IMR-90 (cell line): ENCODE measurements around the gene DAGLA. TPM values are rescaled to one million over a fixed set of nuclear protein-coding genes. Genes with fewer than 3 reads are reported as not detected.

ENCODE experiments used
- ATAC-seq: fragments of 200-7000 bp; cut with Tn5 transposase; 2 replicates; pipeline ENCODE4 v1.9.1; 2020; ENCODE audit warnings: low read depth, mild to moderate bottlenecking, moderate library complexity
- BruUV-seq: library from RNA; stranded (reverse); fragments of 400-500 nt; replicated peaks from 2 replicates; lab custom pipeline; 2021; lab: Mats Ljungman, UMichigan
- CTCF ChIA-PET: fragments of 300-600 bp; formaldehyde crosslinking; extraction: SDS; loops from one replicate; lab custom pipeline; 2021; ENCODE audit warnings: antibody characterized with exemption; lab: Yijun Ruan, JAX
- POLR2A ChIA-PET: fragments of 300-600 bp; sonication (Branson Sonifier 250); formaldehyde crosslinking; loops from one replicate; lab custom pipeline; 2022; ENCODE audit warnings: antibody characterized with exemption; ENCODE audit not compliant: unreplicated experiment; lab: Charles Lee
- DNase-seq: peaks from one replicate; pipeline ENCODE4 v3.0.0; 2013
- H2AFZ ChIP-seq: replicated peaks from 2 replicates; pipeline ENCODE3; 2013; ENCODE audit warnings: low read length, mild to moderate bottlenecking; ENCODE audit not compliant: poor library complexity
- H2AK5ac ChIP-seq: 2 replicates; pipeline ENCODE4 v1.6.1; 2013; ENCODE audit warnings: low read depth, low read length, inconsistent platforms
- H2AK9ac ChIP-seq: replicated peaks from 2 replicates; pipeline ENCODE3; 2013; ENCODE audit warnings: mild to moderate bottlenecking, low read depth, low read length, moderate library complexity; ENCODE audit not compliant: poor library complexity
- H2BK120ac ChIP-seq: 2 replicates; pipeline ENCODE4 v1.6.1; 2013; ENCODE audit warnings: low read depth, low read length, inconsistent platforms
- H2BK15ac ChIP-seq: 3 replicates; pipeline ENCODE4 v1.6.1; 2013; ENCODE audit warnings: low read depth, low read length, inconsistent platforms
- H2BK20ac ChIP-seq: 2 replicates; pipeline ENCODE4 v1.6.1; 2013; ENCODE audit warnings: low read depth, mild to moderate bottlenecking, inconsistent platforms, low read length, moderate library complexity
- H2BK5ac ChIP-seq: 2 replicates; pipeline ENCODE4 v1.6.1; 2013; ENCODE audit warnings: mild to moderate bottlenecking, low read depth, low read length, inconsistent platforms; ENCODE audit not compliant: poor library complexity, severe bottlenecking
- H3K14ac ChIP-seq: replicated peaks from 2 replicates; pipeline ENCODE4 v1.6.1; 2013; ENCODE audit warnings: low read depth, low read length, inconsistent platforms
- H3K18ac ChIP-seq: 2 replicates; pipeline ENCODE4 v1.6.1; 2013; ENCODE audit warnings: low read depth, low read length, control low read depth
- H3K23ac ChIP-seq: 2 replicates; pipeline ENCODE4 v1.6.1; 2013; ENCODE audit warnings: low read depth, low read length, inconsistent platforms
- H3K27ac ChIP-seq: 2 replicates; pipeline ENCODE4 v1.5.1; 2013; ENCODE audit warnings: mild to moderate bottlenecking, control low read depth, low read length; ENCODE audit not compliant: insufficient read depth
- H3K27me3 ChIP-seq: 2 replicates; pipeline ENCODE4 v1.6.1; 2013; ENCODE audit warnings: low read length; ENCODE audit not compliant: control insufficient read depth, insufficient read depth
- H3K36me3 ChIP-seq: 2 replicates; pipeline ENCODE4 v1.6.1; 2013; ENCODE audit warnings: low read length, mixed read lengths; ENCODE audit not compliant: control insufficient read depth, insufficient read depth
- H3K4ac ChIP-seq: 2 replicates; pipeline ENCODE4 v1.6.1; 2013; ENCODE audit warnings: low read depth, low read length, inconsistent platforms
- H3K4me1 ChIP-seq: 2 replicates; pipeline ENCODE4 v1.6.1; 2013; ENCODE audit warnings: low read length, mixed read lengths; ENCODE audit not compliant: control insufficient read depth, insufficient read depth
- H3K4me2 ChIP-seq: 2 replicates; pipeline ENCODE4 v1.6.1; 2013; ENCODE audit warnings: low read depth, mild to moderate bottlenecking, control low read depth, low read length, moderate library complexity
- H3K4me3 ChIP-seq: 2 replicates; pipeline ENCODE4 v1.5.1; 2013; ENCODE audit warnings: low read depth, mild to moderate bottlenecking, control low read depth, low read length, moderate library complexity; ENCODE audit not compliant: insufficient read depth
- H3K56ac ChIP-seq: 2 replicates; pipeline ENCODE4 v1.6.1; 2013; ENCODE audit warnings: low read length, inconsistent platforms; ENCODE audit not compliant: insufficient read depth; ENCODE audit errors: extremely low read depth
- H3K79me1 ChIP-seq, 2 experiments: 2 replicates each; pipeline ENCODE4 v1.6.1; 2013; ENCODE audit warnings: low read length in 2 of 2, inconsistent platforms in 1 of 2, low read depth in 1 of 2
- H3K9ac ChIP-seq: 2 replicates; pipeline ENCODE4 v1.6.1; 2013; ENCODE audit warnings: low read depth, low read length, control low read depth
- H3K9me1 ChIP-seq: 2 replicates; pipeline ENCODE4 v1.6.1; 2013; ENCODE audit warnings: low read length, inconsistent platforms; ENCODE audit not compliant: insufficient read depth
- H3K9me3 ChIP-seq: 2 replicates; pipeline ENCODE4 v1.6.1; 2013; ENCODE audit warnings: low read length; ENCODE audit not compliant: control insufficient read depth, insufficient read depth
- H4K20me1 ChIP-seq: 2 replicates; pipeline ENCODE4 v1.6.1; 2013; ENCODE audit warnings: low read length, inconsistent platforms; ENCODE audit not compliant: insufficient read depth
- H4K5ac ChIP-seq: 2 replicates; pipeline ENCODE4 v1.6.1; 2013; ENCODE audit warnings: mild to moderate bottlenecking, low read depth, low read length, control low read depth
- H4K8ac ChIP-seq, 2 experiments: 2 replicates each; pipeline ENCODE4 v1.6.1; 2013; ENCODE audit warnings: low read depth in 2 of 2, low read length in 2 of 2, control low read depth in 1 of 2, inconsistent platforms in 1 of 2
- H4K91ac ChIP-seq: 2 replicates; pipeline ENCODE4 v1.6.1; 2013; ENCODE audit warnings: low read depth, low read length, inconsistent platforms; ENCODE audit not compliant: insufficient read depth
- BHLHE40 ChIP-seq: fragments of 150-350 bp; IDR thresholded peaks from 2 replicates; pipeline ENCODE4 v1.6.1; 2016; ENCODE audit warnings: mild to moderate bottlenecking, low read depth, low read length
- FOS ChIP-seq: fragments of 150-350 bp; IDR thresholded peaks from 2 replicates; pipeline ENCODE4 v1.6.1; 2016; ENCODE audit warnings: low read depth, low read length
- MXI1 ChIP-seq: IDR thresholded peaks from 2 replicates; pipeline ENCODE4 v1.6.1; 2012; ENCODE audit warnings: low read depth, mild to moderate bottlenecking, low read length, moderate library complexity, borderline replicate concordance
- SMC3 ChIP-seq: fragments of 150-350 bp; IDR thresholded peaks from 2 replicates; pipeline ENCODE4 v1.6.1; 2016; ENCODE audit warnings: low read depth, mild to moderate bottlenecking, antibody characterized with exemption, low read length, moderate library complexity
- WGBS, 2 experiments: methylation state at CpG; one replicate each; pipeline versions ENCODE4 v1.1.5 to v1.1.7; 2013; ENCODE audit warnings: missing lambda C conversion rate in 2 of 2; ENCODE audit not compliant: insufficient read length in 1 of 2; ENCODE audit errors: extremely low coverage in 2 of 2; 5-methylcytosine and 5-hydroxymethylcytosine counted together
- dilution Hi-C: fragments of 300-500 bp; cut with HindIII; formaldehyde crosslinking; loops from one replicate; pipeline ENCODE4 v1.14.3; 2018; ENCODE audit warnings: low sequenced_read_pairs; ENCODE audit not compliant: unreplicated experiment
- in situ Hi-C: fragments of 300-500 bp; cut with MboI; formaldehyde crosslinking; loops from 3 replicates; pipeline ENCODE4 v1.14.3; 2019; ENCODE audit warnings: low sequenced_read_pairs, inconsistent platforms, mixed read lengths
- intact Hi-C: fragments of 100-400 bp; cut with micrococcal nuclease; formaldehyde crosslinking; loops from 2 replicates; pipeline ENCODE4 v1.10.0; 2022
- polyA plus RNA-seq, 3 experiments: library from polyadenylated mRNA; depleted of rRNA; stranded (reverse); fragments of >200 nt; gene quantifications; 2 replicates each; pipeline ENCODE4 v1.2.3, GENCODE V29; 2012; ENCODE audit warnings: low replicate concordance in 1 of 3
- total RNA-seq: library from RNA; depleted of rRNA; stranded (reverse); fragments of >200 nt; gene quantifications from 2 replicates; pipeline ENCODE4 v1.2.3, GENCODE V29; 2012

The DAGLA gene
- total and polyA plus RNA-seq, 2 of the 4 experiments (the other 2 are of a cell fraction), result 0.90 to 3.8 TPM

DNA sequence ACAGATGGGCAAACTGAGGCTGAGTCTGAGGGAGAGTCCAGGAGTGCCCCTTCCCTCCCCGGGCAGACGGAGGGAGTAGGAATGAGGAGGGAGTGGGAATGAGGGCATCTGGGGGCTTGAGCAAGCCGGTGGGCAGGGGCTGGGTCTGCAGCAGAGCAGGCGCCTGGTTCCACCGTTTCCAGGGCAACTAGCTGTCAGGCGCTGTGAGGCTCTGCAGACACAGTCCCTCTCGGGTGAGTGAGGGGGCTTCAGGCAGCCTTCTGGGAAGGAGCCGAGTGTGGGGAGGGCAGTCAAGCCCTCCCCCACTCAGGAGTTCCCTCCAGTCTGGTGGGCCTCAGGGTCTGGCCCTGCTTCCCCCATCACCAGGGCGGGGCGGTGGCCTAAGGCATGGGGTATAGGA is 93.2 kb downstream of the DAGLA start:
- no peak overlapping the region for H3K4me3 ChIP-seq
- H2AK9ac ChIP-seq, result no peak overlapping the region
- H3K4ac ChIP-seq, result no peak overlapping the region
- H4K91ac ChIP-seq, result no peak overlapping the region
- no peaks in the 10 kb centered on the region for H4K20me1 ChIP-seq
- no peak overlapping the region for H2AFZ ChIP-seq
- H3K56ac ChIP-seq, result no peak overlapping the region
- no peak overlapping the region for H3K9ac ChIP-seq
- ChIA-PET CTCF (no interaction called here), POLR2A (no interaction called here)
- H3K4me1 ChIP-seq, result peaks cover 10% of the 10 kb centered on the region
- no peak overlapping the region for H3K27ac ChIP-seq
- no peak overlapping the region for H4K8ac ChIP-seq
- no peak overlapping the region for H3K18ac ChIP-seq
- in situ Hi-C loops (no loop called here), dilution Hi-C loops (no loop called here), intact Hi-C loops (no loop called here)
- no peaks in the 10 kb centered on the region for H3K9me1 ChIP-seq
- no peak overlapping the region for H3K14ac ChIP-seq
- no peak for TF ChIP-seq MXI1
- TF ChIP-seq FOS, result no peak
- TF ChIP-seq BHLHE40, result no peak
- no peak for TF ChIP-seq SMC3
- WGBS, 2 experiments, result no CpG with 5 or more reads among the region's 10 CpGs
- no peak overlapping the region for H2BK5ac ChIP-seq
- H3K4me2 ChIP-seq, result no peak overlapping the region
- no peak overlapping the region for H3K23ac ChIP-seq
- BruUV-seq, result no TSS peak
- H4K5ac ChIP-seq, result no peak overlapping the region
- H2BK15ac ChIP-seq, result no peak overlapping the region
- ATAC-seq (no peak), DNase-seq (no peak)
- no peaks in the 10 kb centered on the region; a peak in 1 of 4 replicates for H3K79me1 ChIP-seq
- H2AK5ac ChIP-seq, result no peak overlapping the region
- no peak overlapping the region for H2BK120ac ChIP-seq
- no peak overlapping the region for H2BK20ac ChIP-seq
- no peaks in the 10 kb centered on the region for H3K36me3 ChIP-seq
- no peaks in the 10 kb centered on the region for H3K9me3 ChIP-seq
- no peaks in the 10 kb centered on the region for H3K27me3 ChIP-seq
